COLO668 (cell line): Measurements from ENCODE around the gene ZC3H18.

Experiments used
- DNase-seq: peaks from one replicate; lab custom pipeline; 2025; ENCODE audit not compliant: unreplicated experiment; lab: John Stamatoyannopoulos, UW

Gene ZC3H18

DNA sequence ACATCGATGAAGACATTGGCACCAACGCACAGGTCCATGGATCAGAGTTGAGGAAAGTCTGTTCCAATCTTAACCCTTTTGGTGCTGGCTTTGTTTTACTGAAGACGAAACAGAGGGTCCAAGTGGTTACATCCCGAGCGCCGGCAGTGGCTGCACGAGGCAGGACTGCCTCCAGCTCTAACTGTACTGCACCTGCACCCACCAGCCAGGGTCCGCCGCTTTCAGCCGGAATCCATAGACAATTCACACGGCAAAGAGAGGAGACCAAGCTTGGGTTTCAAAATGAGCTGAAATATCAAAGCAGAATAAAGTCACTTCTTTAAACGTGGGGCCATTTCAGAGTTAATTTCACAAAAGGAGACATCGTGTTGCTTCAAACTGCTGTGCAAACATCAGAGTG is 21.2 kb upstream of the ZC3H18 start:
- DNase-seq: no peak

DNA sequence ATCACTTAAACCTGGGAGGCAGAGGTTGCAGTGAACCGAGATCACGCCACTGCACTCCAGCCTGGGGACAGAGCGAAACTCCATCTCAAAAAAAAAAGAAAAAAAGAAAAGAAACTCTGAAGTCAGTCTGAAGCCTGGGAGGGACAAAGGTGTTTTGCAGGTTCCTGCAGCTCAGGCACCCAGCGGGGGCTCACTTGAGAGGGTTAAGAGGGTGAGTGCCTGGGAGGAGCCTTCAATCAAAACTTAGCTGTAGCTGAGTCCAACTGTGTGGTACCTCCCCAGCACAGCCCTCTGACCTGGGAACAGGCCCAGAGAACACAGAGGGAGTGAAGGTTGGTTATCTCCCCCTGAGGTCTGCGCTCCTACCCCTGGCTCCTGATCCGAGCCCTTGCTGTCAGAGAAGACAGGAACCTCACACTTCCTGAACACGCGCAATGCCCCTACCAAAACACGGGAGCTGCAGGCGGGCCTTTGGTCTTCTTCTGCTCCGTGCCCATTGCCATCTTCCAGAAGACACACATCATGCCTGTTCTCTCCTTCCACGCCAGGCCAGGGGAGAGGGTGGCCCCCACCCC is 20.4 kb upstream of the ZC3H18 start:
- DNase-seq: no peak

DNA sequence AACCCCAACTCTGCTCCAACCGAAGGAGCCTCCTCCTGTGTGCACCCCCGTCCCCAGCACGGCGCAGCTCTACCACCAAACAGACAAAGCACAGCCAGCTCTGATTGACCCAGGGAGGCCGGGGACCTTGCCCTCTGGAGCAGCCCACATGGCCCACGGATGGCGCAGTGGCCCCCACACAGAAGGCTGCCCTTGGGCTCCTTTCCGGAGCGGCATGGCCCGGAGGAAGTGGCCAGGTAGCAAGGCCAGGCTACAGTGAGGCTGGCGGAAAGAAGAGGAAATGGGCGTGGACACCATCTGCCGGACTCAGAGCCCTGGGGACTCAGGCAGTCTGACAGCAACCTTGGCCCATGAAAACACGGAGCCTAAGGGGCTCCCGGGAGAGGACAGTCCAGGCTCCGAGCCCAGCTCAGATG is 19.9 kb upstream of the ZC3H18 start:
- peak; percentile 32 for DNase-seq

DNA sequence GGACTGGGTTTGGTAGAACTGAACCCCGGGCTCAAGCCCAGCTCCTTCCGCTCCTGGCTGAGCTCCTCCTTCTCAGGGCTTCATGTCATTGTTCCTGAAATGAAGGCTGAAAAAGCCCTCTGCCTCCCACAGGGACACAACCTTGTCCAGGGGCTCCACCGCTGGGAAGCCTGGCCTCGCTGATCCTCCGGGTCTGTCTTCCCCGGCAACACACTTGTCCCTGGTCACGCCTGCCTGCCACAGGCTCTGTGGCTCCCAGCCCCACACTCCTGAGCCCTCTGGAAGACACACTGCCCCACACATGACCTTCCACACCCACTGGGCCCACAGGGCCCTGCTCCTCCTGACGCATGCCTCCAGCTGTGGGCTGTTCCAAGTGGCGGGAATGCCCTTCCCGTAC is 18.0 kb upstream of the ZC3H18 start:
- DNase-seq: no peak

DNA sequence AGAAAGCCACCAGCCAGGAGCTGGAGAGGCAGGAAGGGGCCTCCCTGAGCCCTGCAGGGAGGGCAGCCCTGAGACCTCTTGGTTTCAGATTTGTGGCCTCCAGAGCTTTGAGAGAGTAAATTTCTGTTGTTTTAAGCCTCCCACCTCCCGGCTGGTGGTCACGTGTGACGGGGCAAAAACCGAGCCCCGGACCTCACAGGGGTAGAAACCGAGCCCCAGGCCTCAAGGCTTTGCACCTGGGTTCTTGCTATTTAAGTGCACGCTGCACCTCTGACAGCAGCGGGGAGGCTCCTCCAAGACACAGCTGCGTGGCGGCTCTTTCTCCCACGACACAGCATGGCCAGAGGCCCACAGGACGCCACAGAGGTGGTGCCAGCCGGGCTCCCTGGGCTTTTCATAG is 17.4 kb upstream of the ZC3H18 start:
- no peak for DNase-seq

DNA sequence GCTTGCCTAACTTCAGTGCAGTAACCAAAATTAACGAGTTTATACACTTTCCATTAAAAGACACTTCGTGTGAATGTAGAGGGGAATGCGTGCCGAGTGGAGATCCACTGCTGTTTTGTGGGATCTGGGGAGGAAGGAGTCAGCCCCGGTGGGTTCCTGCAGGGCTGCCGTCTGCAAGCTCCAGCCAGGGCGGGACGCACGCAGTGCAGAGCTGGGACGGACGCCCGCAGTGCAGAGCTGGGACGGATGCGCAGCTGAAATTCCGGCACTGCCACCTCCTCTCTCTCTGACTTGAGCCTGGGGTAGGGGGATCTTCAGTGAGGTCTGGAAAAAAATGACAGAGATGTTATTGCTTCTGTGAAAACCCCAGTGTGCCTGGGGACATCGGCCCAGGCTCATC is 16.5 kb upstream of the ZC3H18 start:
- no peak for DNase-seq

DNA sequence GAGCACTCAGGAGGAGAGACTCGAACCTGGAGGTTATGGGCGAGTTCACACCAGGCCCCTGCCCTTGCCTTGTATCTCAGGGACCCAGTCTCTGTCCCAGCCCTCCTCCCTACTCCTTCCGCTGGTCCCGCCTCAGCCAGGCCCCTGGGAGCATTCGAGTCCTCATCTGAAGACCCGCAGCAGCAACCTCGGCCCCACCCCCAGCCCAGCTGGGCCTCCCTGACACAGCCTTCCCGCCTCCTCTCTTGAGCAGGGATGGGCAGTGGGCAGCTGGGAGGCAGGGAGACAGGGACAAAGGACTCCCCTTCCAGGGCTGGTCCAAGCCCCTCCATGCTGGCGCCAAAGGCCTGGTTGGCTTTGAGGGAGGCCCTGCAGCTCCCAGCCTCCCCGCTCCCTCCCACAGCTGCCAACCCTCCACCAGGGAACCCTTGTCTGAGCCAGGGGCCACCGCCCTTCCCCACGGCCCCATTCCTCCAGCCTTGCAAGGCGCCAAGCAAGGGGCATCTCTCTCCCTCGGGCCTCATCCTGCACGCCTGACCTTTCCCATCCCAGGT is 15.4 kb upstream of the ZC3H18 start:
- no peak for DNase-seq

DNA sequence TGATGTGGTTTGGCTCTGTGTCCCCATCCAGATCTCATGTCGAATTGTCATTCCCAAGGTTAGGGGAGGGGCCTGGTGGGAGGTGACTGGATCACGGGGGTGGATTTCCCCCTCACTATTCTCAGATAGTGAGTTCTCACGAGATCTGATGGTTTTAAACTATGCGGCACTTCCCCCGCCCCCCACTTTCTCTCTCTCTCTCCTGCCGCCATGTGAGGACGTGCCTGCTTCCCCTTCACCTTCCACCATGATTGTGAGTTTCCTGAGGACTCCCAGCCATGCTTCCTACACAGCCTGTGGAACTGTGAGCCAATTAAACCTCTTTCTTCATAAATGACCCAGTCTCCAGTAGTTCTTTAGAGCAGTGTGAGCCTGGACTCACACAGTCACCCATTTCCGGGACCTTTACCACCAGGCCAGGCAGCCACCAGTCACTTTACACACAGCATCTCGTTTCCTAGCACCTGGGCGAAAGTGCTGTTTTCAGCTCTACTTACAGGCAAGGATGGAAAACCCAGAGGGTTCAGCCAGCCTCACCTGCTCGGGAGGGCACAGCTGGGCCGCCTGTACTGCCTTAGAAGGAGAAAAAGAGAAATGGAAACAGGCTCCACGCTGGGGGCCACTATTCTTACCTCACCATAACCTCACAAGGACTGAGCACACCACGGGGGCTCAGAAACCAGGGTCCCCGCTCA is 13.8 kb upstream of the ZC3H18 start:
- DNase-seq: no peak

DNA sequence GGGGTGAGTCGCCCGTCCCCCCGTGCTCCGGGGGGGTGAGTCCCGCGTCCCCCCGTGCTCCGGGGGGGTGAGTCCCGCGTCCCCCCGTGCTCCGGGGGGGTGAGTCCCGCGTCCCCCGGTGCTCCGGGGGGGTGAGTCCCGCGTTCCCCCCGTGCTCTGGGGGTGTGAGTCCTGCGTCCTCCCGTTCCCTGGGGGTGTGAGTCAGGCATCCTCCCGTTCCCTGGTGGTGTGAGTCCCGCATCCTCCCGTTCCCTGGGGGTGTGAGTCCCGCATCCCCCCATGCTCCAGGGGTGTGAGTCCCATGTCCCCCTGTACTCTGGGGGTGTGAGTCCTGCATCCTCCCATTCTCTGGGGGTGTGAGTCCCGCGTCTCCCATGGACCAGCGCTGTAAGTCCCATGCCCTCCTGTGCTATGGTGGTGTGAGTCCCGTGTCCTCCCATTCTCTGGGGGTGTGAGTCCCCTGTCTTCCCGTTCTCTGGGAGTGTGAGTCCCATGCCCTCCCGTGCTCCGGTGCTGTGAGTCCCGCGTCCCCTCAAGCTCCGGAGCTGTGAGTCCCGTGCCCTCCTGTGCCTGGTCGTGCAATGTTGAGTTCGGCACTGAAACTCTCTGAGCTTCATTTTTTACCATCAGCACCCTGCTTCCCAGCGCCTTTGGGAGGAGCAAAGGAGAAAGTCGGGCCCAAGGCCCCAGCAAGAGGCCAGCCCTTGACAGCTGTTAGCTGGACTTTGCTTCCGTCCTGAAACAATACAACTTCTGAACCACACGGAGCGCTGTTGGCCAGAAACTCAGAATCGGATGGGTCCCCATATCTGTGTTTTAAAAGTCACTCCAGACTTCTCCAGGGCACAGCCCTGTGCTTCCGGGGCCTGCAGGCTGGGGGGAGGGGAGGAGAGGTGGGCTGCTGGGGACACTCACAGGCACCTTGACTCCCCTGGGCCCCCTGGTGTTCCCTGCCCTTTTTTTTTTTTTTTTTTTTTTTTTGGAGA is 11.5 kb upstream of the ZC3H18 start:
- DNase-seq: peak; percentile 88

DNA sequence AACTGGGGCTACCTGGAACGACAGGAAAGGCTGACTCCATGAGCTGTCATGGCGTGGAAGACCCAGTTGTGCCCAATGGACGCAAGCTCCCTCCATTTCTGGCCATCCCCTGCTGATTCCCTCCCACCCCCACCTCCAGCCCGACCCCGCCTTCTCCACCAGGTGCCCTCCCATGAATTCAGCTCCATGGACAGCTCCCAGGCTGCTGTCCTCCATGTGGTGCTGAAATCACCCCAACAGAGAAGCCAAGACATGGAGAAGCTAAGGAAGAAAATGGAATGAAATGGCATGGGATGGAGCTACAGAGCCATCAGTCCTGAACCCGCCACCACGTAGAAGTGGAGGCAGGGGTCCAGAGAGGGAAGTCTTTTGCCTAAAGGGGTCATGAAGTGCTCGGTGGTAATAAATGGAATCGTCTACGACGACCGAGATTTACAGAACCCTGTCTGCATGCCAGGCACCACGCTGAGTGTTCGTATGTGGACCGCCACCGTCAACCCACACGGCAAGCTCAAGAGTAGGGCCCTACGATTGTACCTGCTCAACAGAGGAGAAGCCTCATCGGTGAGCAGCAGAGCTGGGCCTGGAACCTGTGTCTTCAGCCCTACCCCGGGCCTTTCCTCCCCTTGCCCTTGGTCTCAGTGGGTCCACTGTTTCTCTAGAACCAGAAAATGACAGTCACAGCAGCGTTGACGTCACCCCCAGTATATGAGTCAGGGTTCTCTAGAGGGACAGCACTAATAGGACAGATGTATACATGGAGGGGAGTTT is 9.3 kb upstream of the ZC3H18 start:
- DNase-seq: peak; percentile 47

DNA sequence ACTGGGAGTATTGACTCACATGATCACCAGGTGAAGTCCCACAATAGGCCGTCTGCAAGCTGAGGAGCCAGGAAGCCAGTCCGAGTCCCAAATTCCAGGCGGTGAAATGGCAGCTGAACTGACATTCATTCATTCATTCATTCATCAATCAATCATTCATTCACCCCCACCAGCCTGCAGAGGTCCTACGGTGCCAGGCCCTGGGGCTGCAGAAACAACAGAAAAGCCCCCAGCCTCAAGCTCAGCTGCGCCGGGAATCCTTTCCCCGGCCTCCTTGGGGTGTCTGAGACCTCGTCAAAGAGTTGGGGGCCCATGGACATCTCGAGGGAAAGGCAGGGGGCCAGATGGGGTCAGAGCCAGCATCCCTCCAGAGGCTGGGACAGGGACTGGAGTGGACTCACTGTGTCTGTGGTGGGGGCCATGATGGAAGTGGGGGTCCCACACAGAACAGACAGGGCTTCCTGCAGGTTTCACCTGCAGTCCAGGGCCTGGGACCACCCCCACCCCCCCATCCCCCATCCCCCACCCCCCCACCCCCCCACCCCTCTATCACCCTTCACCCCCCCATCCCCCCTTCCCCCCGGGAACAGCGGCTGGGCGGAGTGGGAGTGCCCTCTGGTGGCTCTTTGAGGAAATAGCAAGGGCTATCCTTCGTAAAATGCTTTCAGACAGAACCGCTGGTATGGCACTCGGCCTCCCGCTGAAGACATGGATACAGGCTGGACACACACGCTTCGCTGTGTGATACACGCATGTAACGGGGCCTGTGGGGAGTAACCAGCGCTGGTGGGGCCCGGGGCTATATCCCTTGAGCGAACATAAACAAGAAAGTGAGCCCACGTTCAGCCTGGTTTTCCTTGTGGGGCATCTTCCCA is 8.5 kb upstream of the ZC3H18 start:
- DNase-seq: peak; percentile 31

DNA sequence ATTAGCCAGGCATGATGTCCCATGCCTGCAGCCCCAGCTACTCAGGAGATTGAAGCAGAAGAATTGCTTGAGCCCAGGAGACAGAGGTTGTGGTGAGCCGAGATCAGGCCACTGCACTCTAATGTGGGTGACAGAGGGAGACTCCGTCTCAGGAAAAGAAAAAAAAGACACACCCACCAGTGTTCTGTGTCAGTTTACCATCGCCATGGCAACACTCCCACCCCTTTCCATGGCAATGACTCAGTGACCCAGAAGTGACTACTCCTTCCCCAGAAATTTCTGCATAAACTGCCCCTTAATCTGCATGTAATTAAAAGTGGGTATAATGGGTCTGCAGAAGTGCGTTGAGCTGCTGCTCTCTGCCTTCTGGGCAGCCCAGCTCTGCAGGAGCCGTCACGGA is 4.0 kb upstream of the ZC3H18 start:
- DNase-seq: no peak

DNA sequence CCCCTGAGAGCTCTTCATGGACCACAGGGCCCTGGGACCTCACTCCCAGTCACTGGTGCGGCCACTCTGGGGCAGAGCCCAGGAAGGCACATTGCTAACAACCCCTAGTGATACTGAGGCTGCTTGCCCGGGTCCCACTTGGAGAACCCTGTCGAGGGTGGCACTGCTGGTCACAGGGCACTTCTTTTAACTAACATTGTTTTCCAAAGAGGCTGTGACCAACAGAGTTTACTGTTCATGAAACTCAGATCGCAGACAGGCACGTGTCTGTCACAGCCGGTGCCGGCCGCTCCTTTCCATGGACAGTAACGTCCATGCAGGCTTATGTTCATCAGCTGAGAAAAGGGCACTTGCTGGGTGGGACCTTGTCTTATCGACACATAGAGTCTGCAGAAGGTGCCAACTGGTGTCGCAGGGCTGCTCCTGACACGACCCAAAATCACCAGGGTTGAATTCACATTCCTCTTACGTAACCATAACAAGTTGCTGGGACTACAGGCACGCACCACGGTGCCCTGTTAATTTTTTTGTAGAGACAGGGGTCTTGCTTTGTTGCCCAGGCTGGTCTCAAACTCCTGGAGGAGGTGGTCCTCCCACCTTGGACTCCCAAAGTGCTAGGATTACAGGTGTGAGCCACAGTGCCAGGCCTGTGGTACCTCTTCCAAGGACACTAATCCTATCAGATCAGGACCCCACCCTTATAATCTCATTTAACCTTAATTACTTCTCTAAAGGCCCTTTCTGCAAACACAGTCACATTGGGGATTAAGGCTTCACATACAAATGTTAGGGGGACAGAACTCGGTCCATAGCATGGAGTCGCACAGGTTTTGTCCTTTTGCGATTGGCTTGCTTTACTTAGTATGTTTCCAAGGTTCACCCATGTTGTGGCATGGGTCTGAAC is 1.2 kb upstream of the ZC3H18 start:
- no peak for DNase-seq

DNA sequence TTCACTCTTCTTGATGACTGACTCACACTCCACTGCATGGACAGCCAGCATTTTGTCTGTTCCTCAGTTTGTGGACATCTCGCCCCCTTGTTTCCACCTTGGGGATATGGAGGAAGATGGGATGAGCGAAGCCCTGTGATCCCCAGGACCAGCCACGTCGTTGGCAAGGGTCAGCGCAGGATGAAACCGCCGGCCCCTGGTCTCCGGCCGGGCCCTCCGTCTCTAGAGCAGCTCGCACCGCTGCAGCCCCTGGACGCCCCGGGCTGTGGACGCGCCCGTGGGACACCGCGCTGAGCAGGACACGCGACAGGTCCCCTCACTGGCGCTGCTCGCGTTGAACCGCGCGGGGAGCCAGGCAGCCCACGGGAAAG is 604 bp upstream of the ZC3H18 start:
- DNase-seq: peak; percentile 52

DNA sequence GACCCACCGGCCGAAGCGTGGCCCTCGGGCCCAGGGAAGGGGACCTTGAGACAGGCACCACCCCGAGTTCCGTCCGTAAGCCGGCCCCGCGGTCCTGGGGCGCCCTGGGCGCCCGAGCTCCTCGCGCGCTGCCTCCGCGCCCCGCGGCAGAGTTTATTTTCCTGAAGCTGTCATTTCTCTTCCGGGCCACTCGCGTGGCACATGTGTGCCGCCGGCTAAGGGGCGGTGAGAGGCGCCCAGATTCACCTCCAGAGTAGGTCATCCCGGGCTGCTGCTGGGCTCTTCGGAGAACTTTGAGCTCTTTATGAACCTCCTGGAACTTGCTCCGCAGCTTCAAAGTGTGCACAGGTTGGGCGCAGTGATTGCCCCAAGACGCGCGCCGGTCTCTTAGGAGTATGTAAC is 489 bp downstream of the ZC3H18 start:
- DNase-seq: peak; percentile 58

DNA sequence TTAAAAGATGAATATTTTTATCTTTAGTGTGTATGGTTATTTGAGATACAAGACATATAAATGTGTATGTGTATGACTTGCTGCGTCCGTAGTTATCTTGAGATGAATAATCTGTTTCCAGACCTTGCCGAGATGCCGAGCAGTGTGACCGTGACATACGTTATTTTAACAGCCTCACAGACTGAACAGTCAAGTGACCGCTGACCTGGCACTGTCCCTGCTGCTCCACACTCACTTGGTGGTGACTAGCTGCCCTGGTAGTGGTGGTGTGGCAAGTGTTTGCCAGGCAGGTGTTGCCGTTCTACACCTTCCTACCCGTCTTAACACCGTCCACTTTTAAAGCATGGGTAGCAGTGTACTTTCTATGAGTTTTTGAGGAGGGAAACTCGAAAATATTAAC is 5.0 kb downstream of the ZC3H18 start:
- DNase-seq: no peak

DNA sequence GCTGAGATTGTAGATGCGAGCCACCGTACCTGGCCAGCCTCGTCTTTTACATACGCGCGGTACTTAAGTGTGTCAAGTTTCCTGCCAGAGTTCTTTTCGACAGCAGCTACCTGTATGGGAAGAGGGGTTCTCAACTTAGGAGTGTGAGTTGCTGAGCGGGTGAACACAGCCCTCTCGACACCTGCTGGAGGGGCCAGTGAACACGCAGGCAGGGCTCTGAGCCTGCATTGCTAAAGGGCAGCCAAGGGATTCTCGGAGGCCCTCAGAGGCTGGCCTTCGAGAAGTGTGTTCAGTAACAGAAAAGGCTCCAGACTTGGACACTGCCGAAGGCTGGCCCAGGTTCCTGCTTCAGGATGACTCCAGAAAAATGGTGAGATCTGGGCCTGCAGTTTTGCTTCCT is 6.1 kb downstream of the ZC3H18 start:
- no peak for DNase-seq

DNA sequence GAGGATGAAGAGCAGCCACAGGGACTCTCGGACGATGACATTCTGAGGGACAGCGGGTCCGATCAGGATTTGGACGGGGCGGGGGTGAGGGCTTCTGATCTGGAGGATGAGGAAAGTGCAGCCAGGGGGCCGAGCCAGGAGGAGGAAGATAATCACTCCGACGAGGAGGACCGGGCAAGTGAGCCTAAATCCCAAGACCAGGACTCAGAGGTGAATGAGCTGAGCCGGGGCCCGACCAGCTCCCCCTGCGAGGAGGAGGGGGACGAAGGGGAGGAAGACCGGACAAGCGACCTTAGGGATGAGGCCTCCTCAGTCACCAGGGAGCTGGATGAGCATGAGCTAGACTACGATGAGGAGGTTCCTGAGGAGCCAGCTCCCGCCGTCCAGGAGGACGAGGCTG is 7.0 kb downstream of the ZC3H18 start:
- DNase-seq: no peak
